BLaER1 (cell line): ENCODE measurements around the gene CARD19.

ENCODE experiments used
- H3K27ac ChIP-seq: shearing (Covaris generic); formaldehyde crosslinking; 2 replicates; pipeline ENCODE4 v1.8.1; 2022
- H3K27me3 ChIP-seq: shearing (Covaris generic); formaldehyde crosslinking; 2 replicates; pipeline ENCODE4 v1.8.1; 2022
- H3K36me3 ChIP-seq: shearing (Covaris generic); formaldehyde crosslinking; 2 replicates; pipeline ENCODE4 v1.8.1; 2022
- H3K4me1 ChIP-seq: shearing (Covaris generic); formaldehyde crosslinking; 2 replicates; pipeline ENCODE4 v1.8.1; 2022
- H3K4me2 ChIP-seq: shearing (Covaris generic); formaldehyde crosslinking; 2 replicates; pipeline ENCODE4 v1.8.1; 2022
- H3K4me3 ChIP-seq: shearing (Covaris generic); formaldehyde crosslinking; 2 replicates; pipeline ENCODE4 v1.8.1; 2022
- H3K9ac ChIP-seq: shearing (Covaris generic); formaldehyde crosslinking; 2 replicates; pipeline ENCODE4 v1.8.1; 2022
- H3K9me3 ChIP-seq: shearing (Covaris generic); formaldehyde crosslinking; 2 replicates; pipeline ENCODE4 v1.8.1; 2022
- H4K20me1 ChIP-seq: shearing (Covaris generic); formaldehyde crosslinking; 2 replicates; pipeline ENCODE4 v1.8.1; 2022
- Cebpa-rat ChIP-seq: shearing (Covaris generic); IDR thresholded peaks from 2 replicates; pipeline ENCODE4 v1.8.1; 2022

CARD19 gene

GRCh38 chr9:93151097-93151784, 55.2 kb downstream of the CARD19 start:
- Histone ChIP-seq H3K4me3 (no peak overlapping the region), H3K27me3 (no peaks in the 10 kb centered on the region), H3K9ac (no peak overlapping the region), H3K9me3 (peaks cover 28% of the 10 kb centered on the region), H3K4me2 (no peak overlapping the region), H4K20me1 (no peaks in the 10 kb centered on the region), H3K4me1 (peaks cover 62% of the 10 kb centered on the region), H3K27ac (peak overlapping the region; percentile 4; the same call in 1 of the 2 replicates), H3K36me3 (no peaks in the 10 kb centered on the region)
- TF ChIP-seq Cebpa-rat = no peak

GRCh38 chr9:93154293-93154903, 58.4 kb downstream of the CARD19 start:
- Histone ChIP-seq H3K9me3 (no peaks in the 10 kb centered on the region), H3K36me3 (no peaks in the 10 kb centered on the region), H4K20me1 (no peaks in the 10 kb centered on the region), H3K27me3 (no peaks in the 10 kb centered on the region), H3K27ac (0 out of 2 replicates have a peak overlapping the region, but pooled peaks have one; percentile 23), H3K4me3 (no peak overlapping the region), H3K4me2 (peak overlapping the region; percentile 34), H3K9ac (no peak overlapping the region), H3K4me1 (peaks cover 80% of the 10 kb centered on the region)
- no peak for TF ChIP-seq Cebpa-rat

- Histone ChIP-seq H4K20me1 (no peaks in the 10 kb centered on the region), H3K27ac (peak overlapping the region; percentile 61), H3K9ac (no peak overlapping the region; the same call in 1 of the 2 replicates), H3K9me3 (no peaks in the 10 kb centered on the region), H3K4me3 (no peak overlapping the region), H3K4me1 (peaks cover 81% of the 10 kb centered on the region), H3K27me3 (no peaks in the 10 kb centered on the region), H3K4me2 (peak overlapping the region; percentile 43), H3K36me3 (no peaks in the 10 kb centered on the region)
- no peak for TF ChIP-seq Cebpa-rat
Observed at GRCh38 chr9:93155716-93156474, 59.9 kb downstream of the CARD19 start.

- Histone ChIP-seq H4K20me1 (no peaks in the 10 kb centered on the region), H3K27ac (peak overlapping the region; percentile 61), H3K9ac (no peak overlapping the region; the same call in 1 of the 2 replicates), H3K4me2 (peak overlapping the region; percentile 43), H3K36me3 (no peaks in the 10 kb centered on the region), H3K4me3 (no peak overlapping the region), H3K27me3 (no peaks in the 10 kb centered on the region), H3K9me3 (no peaks in the 10 kb centered on the region), H3K4me1 (peaks cover 75% of the 10 kb centered on the region)
- TF ChIP-seq Cebpa-rat = no peak
Observed at GRCh38 chr9:93156475-93157008, 60.5 kb downstream of the CARD19 start.

GRCh38 chr9:93159601-93160471, 63.8 kb downstream of the CARD19 start:
- no peaks in the 10 kb centered on the region for H3K36me3 ChIP-seq
- H3K9ac ChIP-seq = no peak overlapping the region
- H3K27me3 ChIP-seq = no peaks in the 10 kb centered on the region
- no peaks in the 10 kb centered on the region for H4K20me1 ChIP-seq
- H3K4me3 ChIP-seq = no peak overlapping the region
- H3K27ac ChIP-seq = no peak overlapping the region
- 0 out of 2 replicates have a peak overlapping the region, but pooled peaks have one; percentile 20 for H3K4me2 ChIP-seq
- TF ChIP-seq Cebpa-rat = no peak
- H3K9me3 ChIP-seq = no peaks in the 10 kb centered on the region
- peaks cover 51% of the 10 kb centered on the region for H3K4me1 ChIP-seq

GRCh38 chr9:93161786-93162562, 66.0 kb downstream of the CARD19 start:
- Histone ChIP-seq H4K20me1 (no peaks in the 10 kb centered on the region), H3K4me2 (no peak overlapping the region), H3K4me3 (no peak overlapping the region), H3K9ac (no peak overlapping the region), H3K27ac (no peak overlapping the region), H3K9me3 (no peaks in the 10 kb centered on the region), H3K36me3 (no peaks in the 10 kb centered on the region), H3K27me3 (no peaks in the 10 kb centered on the region), H3K4me1 (peaks cover 30% of the 10 kb centered on the region)
- no peak for TF ChIP-seq Cebpa-rat
